Psoas muscle (tissue), 8 donors: ENCODE data around the gene DRAM1. TPM values are rescaled to one million over a fixed set of nuclear protein-coding genes. Genes with fewer than 3 reads are reported as not detected.

Source experiments
- ATAC-seq, 4 donors: fragments of 200-7000 bp; cut with Tn5 transposase; one replicate each; pipeline ENCODE4 v1.9.1; 2020; ENCODE audit warnings: moderate library complexity in 3 of 4, mild to moderate bottlenecking in 2 of 4
- DNase-seq, 2 donors: peaks; one replicate each; pipeline ENCODE4 v3.0.0-alpha.2; 2020
- H3K27ac ChIP-seq: fragments of 200-600 bp; one replicate; pipeline ENCODE4 v1.8.0; 2022
- H3K27me3 ChIP-seq, 3 donors: fragments of 200-600 bp in 1 of 3; one replicate each; pipeline versions ENCODE4 v1.6.1 to v1.8.0; 2013 to 2022; ENCODE audit warnings: low read length in 2 of 3, mild to moderate bottlenecking in 2 of 3, moderate library complexity in 1 of 3; ENCODE audit not compliant: insufficient read depth in 3 of 3
- H3K36me3 ChIP-seq, 2 donors: fragments of 200-600 bp in 1 of 2; one replicate each; pipeline versions ENCODE4 v1.6.1 to v1.8.0; 2013 to 2022; ENCODE audit warnings: low read depth in 1 of 2, mild to moderate bottlenecking in 1 of 2, moderate library complexity in 1 of 2; ENCODE audit not compliant: insufficient read depth in 1 of 2
- H3K4me1 ChIP-seq: fragments of 200-600 bp; one replicate; pipeline ENCODE4 v1.8.0; 2022
- H3K4me3 ChIP-seq: fragments of 200-600 bp; one replicate; pipeline ENCODE4 v1.8.0; 2022; ENCODE audit warnings: mild to moderate bottlenecking
- H3K9me3 ChIP-seq: fragments of 200-600 bp; one replicate; pipeline ENCODE4 v1.8.0; 2022
- CTCF ChIP-seq: fragments of 200-600 bp; IDR thresholded peaks from one replicate; pipeline ENCODE4 v1.8.0; 2022; ENCODE audit warnings: antibody characterized with exemption
- WGBS, 3 donors: extraction: QIAGEN DNeasy Blood & Tissue Kit; methylation state at CpG; one replicate each; pipeline versions ENCODE4 v1.1.6 to v1.1.7; 2013; 5-methylcytosine and 5-hydroxymethylcytosine counted together
- intact Hi-C, 2 donors: fragments of 100-400 bp; cut with DNase I; formaldehyde crosslinking; loops; one replicate each; pipeline versions ENCODE4 v1.11.0 to v1.14.2; 2022
- polyA plus RNA-seq, 3 donors: library from polyadenylated mRNA; stranded (reverse); fragments of 200-250 nt; gene quantifications; one replicate each; pipeline ENCODE4 v1.2.3, GENCODE V29; 2013
- total RNA-seq, 4 donors: library from RNA; stranded (reverse); fragmentation: NEBNext Ultra II Directional in 2 of 4; extraction: Animal tissue kit (Norgen Biotek cat#: 25700) in 2 of 4; gene quantifications; one replicate each; pipeline versions ENCODE4 v1.2.1 to v1.2.4, GENCODE V29; 2021 to 2023
- donor health status: healthy with polysubstance abuse.
- donor health status: DM: no; HTN: no; CAD: no; lungs with moderate emphysema.
- donor health status: Bipolar disorder and iron deficiency.
- donor health status: healthy.
- donor health status: DM: yes; HTN: yes; CAD: no.
- donor health status: DM: no; HTN: no; CAD: no.
- donor health status: DM: no; HTN: no; CAD: no.
- donor health status: DM: yes; HTN: yes; CAD: no.

Gene DRAM1
- total and polyA plus RNA-seq, 7 donors, result 2.8 to 6.8 (median 4.1) TPM

- ATAC-seq (no peak), DNase-seq (no peak)
- intact Hi-C loops, result no loop called here
- 89 to 94% (median 90%) methylated on average over 3 of the region's 3 CpGs for WGBS, 3 donors
- Histone ChIP-seq H3K9me3 (no peaks in the 10 kb centered on the region), H3K36me3 (no peaks in the 10 kb centered on the region), H3K27me3 (no peaks in the 10 kb centered on the region), H3K4me1 (no peaks in the 10 kb centered on the region), H3K4me3 (no peak overlapping the region), H3K27ac (no peak overlapping the region)
- TF ChIP-seq CTCF, result no peak
Measured at GRCh38 chr12:101919447-101919846, 42.1 kb downstream of the DRAM1 start.

- Histone ChIP-seq H3K4me1 (no peaks in the 10 kb centered on the region), H3K4me3 (no peak overlapping the region), H3K36me3 (no peaks in the 10 kb centered on the region), H3K27ac (no peak overlapping the region), H3K9me3 (no peaks in the 10 kb centered on the region), H3K27me3 (no peaks in the 10 kb centered on the region)
- intact Hi-C loops, result no loop called here
- ATAC-seq, result no peak
- DNase-seq, result no peak
- 89 to 96% (median 91%) methylated on average over 2 of the region's 2 CpGs for WGBS, 3 donors
- no peak for TF ChIP-seq CTCF
Measured at GRCh38 chr12:101920906-101921305, 43.5 kb downstream of the DRAM1 start.

- no peak overlapping the region for H3K4me3 ChIP-seq
- H3K27me3 ChIP-seq, result no peaks in the 10 kb centered on the region
- no peak overlapping the region for H3K27ac ChIP-seq
- no peaks in the 10 kb centered on the region for H3K4me1 ChIP-seq
- H3K9me3 ChIP-seq, result no peaks in the 10 kb centered on the region
- DNase-seq (no peak), ATAC-seq (no peak)
- TF ChIP-seq CTCF, result no peak
- intact Hi-C loops, result no loop called here
- no peaks in the 10 kb centered on the region for H3K36me3 ChIP-seq
- 93 to 96% (median 95%) methylated on average over 8 of the region's 8 CpGs for WGBS, 3 donors
Measured at GRCh38 chr12:101923045-101923718, 45.8 kb downstream of the DRAM1 start.

GRCh38 chr12:101924618-101925017 lies 47.2 kb downstream of the DRAM1 start:
- no peaks in the 10 kb centered on the region for H3K27me3 ChIP-seq
- ATAC-seq (no peak), DNase-seq (no peak)
- H3K4me3 ChIP-seq, result no peak overlapping the region
- peak overlapping the region; percentile 40 for H3K27ac ChIP-seq
- H3K36me3 ChIP-seq, result no peaks in the 10 kb centered on the region
- WGBS, 3 donors, result 83 to 92% (median 91%) methylated on average over 3 of the region's 3 CpGs
- no peaks in the 10 kb centered on the region for H3K4me1 ChIP-seq
- no peaks in the 10 kb centered on the region for H3K9me3 ChIP-seq
- no peak for TF ChIP-seq CTCF
- intact Hi-C loops, result no loop called here

GRCh38 chr12:101925361-101925760 lies 48.0 kb downstream of the DRAM1 start:
- no peak overlapping the region for H3K4me3 ChIP-seq
- H3K9me3 ChIP-seq, result no peaks in the 10 kb centered on the region
- H3K27me3 ChIP-seq, result no peaks in the 10 kb centered on the region
- ATAC-seq (peak; percentile 70 to 90 (median 84)), DNase-seq (peak; percentile 65 to 73)
- no peaks in the 10 kb centered on the region for H3K4me1 ChIP-seq
- intact Hi-C loops, result no loop called here
- peak overlapping the region; percentile 40 for H3K27ac ChIP-seq
- TF ChIP-seq CTCF, result no peak
- 19 to 81% (median 74%) methylated on average over 1 to 4 of the region's 4 CpGs for WGBS, 3 donors
- H3K36me3 ChIP-seq, result no peaks in the 10 kb centered on the region
